WTC11 (cell line): ENCODE data around the gene RXRA. TPM values are rescaled to one million over a fixed set of nuclear protein-coding genes. Genes with fewer than 3 reads are reported as not detected.

Source experiments
- ATAC-seq: fragments of 200-7000 bp; cut with Tn5 transposase; 2 replicates; pipeline ENCODE4 v1.10.0; 2021; ENCODE audit warnings: mild to moderate bottlenecking, moderate library complexity
- CTCF ChIA-PET: fragments of 300-600 bp; sonication (Branson Sonifier 250); formaldehyde crosslinking; loops from one replicate; lab custom pipeline; 2021; ENCODE audit warnings: antibody characterized with exemption; lab: Charles Lee
- POLR2A ChIA-PET: fragments of 350-600 bp; sonication (Branson Sonifier 250); formaldehyde crosslinking; loops from one replicate; lab custom pipeline; 2021; ENCODE audit warnings: antibody characterized with exemption; lab: Charles Lee
- DNase-seq: peaks from one replicate; pipeline ENCODE4 v3.0.0; 2021; ENCODE audit warnings: low spot score
- H3K27ac Mint-ChIP-seq: 2 replicates; pipeline ENCODE4 v1.8.0; 2021; ENCODE audit warnings: mixed read lengths
- H3K27me3 Mint-ChIP-seq: 2 replicates; pipeline ENCODE4 v1.8.0; 2021; ENCODE audit warnings: low read depth, mild to moderate bottlenecking, moderate library complexity, mixed read lengths
- H3K36me3 Mint-ChIP-seq: 2 replicates; pipeline ENCODE4 v1.8.0; 2021; ENCODE audit warnings: mixed read lengths
- H3K4me1 Mint-ChIP-seq: 2 replicates; pipeline ENCODE4 v1.8.0; 2022; ENCODE audit warnings: mixed read lengths
- H3K4me3 Mint-ChIP-seq: 2 replicates; pipeline ENCODE4 v1.8.0; 2021; ENCODE audit warnings: mild to moderate bottlenecking, moderate library complexity, mixed read lengths
- H3K9me3 Mint-ChIP-seq: 2 replicates; pipeline ENCODE4 v1.8.0; 2021; ENCODE audit warnings: mixed read lengths
- ELF4 ChIP-seq: sonication (generic); formaldehyde crosslinking; IDR thresholded peaks from 2 replicates; pipeline ENCODE4 v1.8.1; 2022; ENCODE audit warnings: low read depth, mild to moderate bottlenecking, moderate library complexity, missing genetic modification reagents
- ETV6 ChIP-seq: sonication (generic); formaldehyde crosslinking; IDR thresholded peaks from 2 replicates; pipeline ENCODE4 v1.8.1; 2022; ENCODE audit warnings: mild to moderate bottlenecking, missing genetic modification reagents
- FOXJ3 ChIP-seq: sonication (generic); formaldehyde crosslinking; IDR thresholded peaks from 2 replicates; pipeline ENCODE4 v1.9.0; 2021; ENCODE audit warnings: missing genetic modification reagents, mild to moderate bottlenecking, borderline replicate concordance
- GTF2I ChIP-seq: fragments of 250-450 bp; sonication (Bioruptor Pico); conservative IDR thresholded peaks from 2 replicates; pipeline ENCODE4 v1.4.0; 2021; ENCODE audit warnings: mild to moderate bottlenecking
- MXD4 ChIP-seq: fragments of 250-450 bp; sonication (Bioruptor Pico); IDR thresholded peaks from 2 replicates; pipeline ENCODE4 v1.8.0; 2021; ENCODE audit warnings: mild to moderate bottlenecking, moderate library complexity, borderline replicate concordance
- NFE2L1 ChIP-seq: sonication (generic); formaldehyde crosslinking; IDR thresholded peaks from 2 replicates; pipeline ENCODE4 v1.8.1; 2023; ENCODE audit warnings: missing genetic modification reagents
- NR1H2 ChIP-seq: sonication (generic); formaldehyde crosslinking; IDR thresholded peaks from 2 replicates; pipeline ENCODE4 v1.9.0; 2021; ENCODE audit warnings: mild to moderate bottlenecking, moderate library complexity, missing genetic modification reagents
- OVOL2 ChIP-seq: fragments of 250-450 bp; sonication (Bioruptor Pico); IDR thresholded peaks from 2 replicates; pipeline ENCODE4 v1.9.0; 2021; ENCODE audit warnings: mild to moderate bottlenecking, borderline replicate concordance
- SMAD3 ChIP-seq: sonication (generic); formaldehyde crosslinking; IDR thresholded peaks from 2 replicates; pipeline ENCODE4 v1.8.0; 2022; ENCODE audit warnings: missing genetic modification reagents, mild to moderate bottlenecking, borderline replicate concordance
- ZNF263 ChIP-seq: sonication (generic); formaldehyde crosslinking; IDR thresholded peaks from 2 replicates; pipeline ENCODE4 v1.8.1; 2022; ENCODE audit warnings: low read depth, mild to moderate bottlenecking, moderate library complexity, missing genetic modification reagents
- total RNA-seq: library from RNA; stranded (reverse); gene quantifications from 3 replicates; pipeline ENCODE4 v1.2.3, GENCODE V29; 2021
- TF ChIP-seq, protein P1 (sequence below): sonication (generic); formaldehyde crosslinking; IDR thresholded peaks from 2 replicates; pipeline ENCODE4 v1.8.1; 2023; ENCODE audit warnings: mild to moderate bottlenecking, missing genetic modification reagents, borderline replicate concordance
- TF ChIP-seq, protein P2 (sequence below): fragments of 250-450 bp; sonication (Bioruptor Pico); IDR thresholded peaks from 2 replicates; pipeline ENCODE4 v1.9.0; 2021; ENCODE audit warnings: mild to moderate bottlenecking, borderline replicate concordance
- TF ChIP-seq, protein P3 (sequence below): fragments of 250-450 bp; sonication (Bioruptor Pico); IDR thresholded peaks from 2 replicates; pipeline ENCODE4 v2.1.2; 2022; ENCODE audit warnings: mild to moderate bottlenecking, moderate library complexity
- TF ChIP-seq, protein P4 (sequence below): sonication (generic); formaldehyde crosslinking; IDR thresholded peaks from 2 replicates; pipeline ENCODE4 v1.8.0; 2023; ENCODE audit warnings: missing genetic modification reagents, mild to moderate bottlenecking, borderline replicate concordance

Gene RXRA
- total RNA-seq, 1 experiment from 2014 or later = 27.5 TPM

GRCh38 chr9:134436911-134437310 lies 110.7 kb downstream of the RXRA start:
- no peak overlapping the region for H3K4me3 Mint-ChIP-seq

More at GRCh38 chr9:134436911-134437310, 110.7 kb downstream of the RXRA start:
- Mint-ChIP-seq H3K27me3 (no peaks in the 10 kb centered on the region), H3K9me3 (no peaks in the 10 kb centered on the region), H3K36me3 (no peaks in the 10 kb centered on the region), H3K4me1 (no peaks in the 10 kb centered on the region), H3K27ac (no peak overlapping the region)
- ATAC-seq (no peak), DNase-seq (no peak)
- ChIA-PET CTCF (interaction anchor here (1.4 kb wide), 1 partner anchor 266 kb away, joined by 4 read pairs; no protein-coding TSS in a partner anchor), POLR2A (interaction anchor here (0.5 kb wide), 1 partner anchor 149 kb away, joined by 4 read pairs; no protein-coding TSS in a partner anchor)
- TF ChIP-seq GTF2I (CRISPR knock-in tag) (no peak), OVOL2 (CRISPR knock-in tag) (no peak), ZNF263 (CRISPR knock-in tag) (no peak), NR1H2 (CRISPR knock-in tag) (no peak), ELF4 (CRISPR knock-in tag) (no peak), ETV6 (CRISPR knock-in tag) (no peak), SMAD3 (CRISPR knock-in tag) (no peak), NFE2L1 (CRISPR knock-in tag) (no peak), FOXJ3 (CRISPR knock-in tag) (no peak), MXD4 (CRISPR knock-in tag) (no peak)
- TF ChIP-seq, protein P1, sequence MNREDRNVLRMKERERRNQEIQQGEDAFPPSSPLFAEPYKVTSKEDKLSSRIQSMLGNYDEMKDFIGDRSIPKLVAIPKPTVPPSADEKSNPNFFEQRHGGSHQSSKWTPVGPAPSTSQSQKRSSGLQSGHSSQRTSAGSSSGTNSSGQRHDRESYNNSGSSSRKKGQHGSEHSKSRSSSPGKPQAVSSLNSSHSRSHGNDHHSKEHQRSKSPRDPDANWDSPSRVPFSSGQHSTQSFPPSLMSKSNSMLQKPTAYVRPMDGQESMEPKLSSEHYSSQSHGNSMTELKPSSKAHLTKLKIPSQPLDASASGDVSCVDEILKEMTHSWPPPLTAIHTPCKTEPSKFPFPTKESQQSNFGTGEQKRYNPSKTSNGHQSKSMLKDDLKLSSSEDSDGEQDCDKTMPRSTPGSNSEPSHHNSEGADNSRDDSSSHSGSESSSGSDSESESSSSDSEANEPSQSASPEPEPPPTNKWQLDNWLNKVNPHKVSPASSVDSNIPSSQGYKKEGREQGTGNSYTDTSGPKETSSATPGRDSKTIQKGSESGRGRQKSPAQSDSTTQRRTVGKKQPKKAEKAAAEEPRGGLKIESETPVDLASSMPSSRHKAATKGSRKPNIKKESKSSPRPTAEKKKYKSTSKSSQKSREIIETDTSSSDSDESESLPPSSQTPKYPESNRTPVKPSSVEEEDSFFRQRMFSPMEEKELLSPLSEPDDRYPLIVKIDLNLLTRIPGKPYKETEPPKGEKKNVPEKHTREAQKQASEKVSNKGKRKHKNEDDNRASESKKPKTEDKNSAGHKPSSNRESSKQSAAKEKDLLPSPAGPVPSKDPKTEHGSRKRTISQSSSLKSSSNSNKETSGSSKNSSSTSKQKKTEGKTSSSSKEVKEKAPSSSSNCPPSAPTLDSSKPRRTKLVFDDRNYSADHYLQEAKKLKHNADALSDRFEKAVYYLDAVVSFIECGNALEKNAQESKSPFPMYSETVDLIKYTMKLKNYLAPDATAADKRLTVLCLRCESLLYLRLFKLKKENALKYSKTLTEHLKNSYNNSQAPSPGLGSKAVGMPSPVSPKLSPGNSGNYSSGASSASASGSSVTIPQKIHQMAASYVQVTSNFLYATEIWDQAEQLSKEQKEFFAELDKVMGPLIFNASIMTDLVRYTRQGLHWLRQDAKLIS (CRISPR knock-in tag) = no peak
- TF ChIP-seq, protein P2, sequence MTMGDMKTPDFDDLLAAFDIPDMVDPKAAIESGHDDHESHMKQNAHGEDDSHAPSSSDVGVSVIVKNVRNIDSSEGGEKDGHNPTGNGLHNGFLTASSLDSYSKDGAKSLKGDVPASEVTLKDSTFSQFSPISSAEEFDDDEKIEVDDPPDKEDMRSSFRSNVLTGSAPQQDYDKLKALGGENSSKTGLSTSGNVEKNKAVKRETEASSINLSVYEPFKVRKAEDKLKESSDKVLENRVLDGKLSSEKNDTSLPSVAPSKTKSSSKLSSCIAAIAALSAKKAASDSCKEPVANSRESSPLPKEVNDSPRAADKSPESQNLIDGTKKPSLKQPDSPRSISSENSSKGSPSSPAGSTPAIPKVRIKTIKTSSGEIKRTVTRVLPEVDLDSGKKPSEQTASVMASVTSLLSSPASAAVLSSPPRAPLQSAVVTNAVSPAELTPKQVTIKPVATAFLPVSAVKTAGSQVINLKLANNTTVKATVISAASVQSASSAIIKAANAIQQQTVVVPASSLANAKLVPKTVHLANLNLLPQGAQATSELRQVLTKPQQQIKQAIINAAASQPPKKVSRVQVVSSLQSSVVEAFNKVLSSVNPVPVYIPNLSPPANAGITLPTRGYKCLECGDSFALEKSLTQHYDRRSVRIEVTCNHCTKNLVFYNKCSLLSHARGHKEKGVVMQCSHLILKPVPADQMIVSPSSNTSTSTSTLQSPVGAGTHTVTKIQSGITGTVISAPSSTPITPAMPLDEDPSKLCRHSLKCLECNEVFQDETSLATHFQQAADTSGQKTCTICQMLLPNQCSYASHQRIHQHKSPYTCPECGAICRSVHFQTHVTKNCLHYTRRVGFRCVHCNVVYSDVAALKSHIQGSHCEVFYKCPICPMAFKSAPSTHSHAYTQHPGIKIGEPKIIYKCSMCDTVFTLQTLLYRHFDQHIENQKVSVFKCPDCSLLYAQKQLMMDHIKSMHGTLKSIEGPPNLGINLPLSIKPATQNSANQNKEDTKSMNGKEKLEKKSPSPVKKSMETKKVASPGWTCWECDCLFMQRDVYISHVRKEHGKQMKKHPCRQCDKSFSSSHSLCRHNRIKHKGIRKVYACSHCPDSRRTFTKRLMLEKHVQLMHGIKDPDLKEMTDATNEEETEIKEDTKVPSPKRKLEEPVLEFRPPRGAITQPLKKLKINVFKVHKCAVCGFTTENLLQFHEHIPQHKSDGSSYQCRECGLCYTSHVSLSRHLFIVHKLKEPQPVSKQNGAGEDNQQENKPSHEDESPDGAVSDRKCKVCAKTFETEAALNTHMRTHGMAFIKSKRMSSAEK (CRISPR knock-in tag) = no peak
- TF ChIP-seq, protein P3, sequence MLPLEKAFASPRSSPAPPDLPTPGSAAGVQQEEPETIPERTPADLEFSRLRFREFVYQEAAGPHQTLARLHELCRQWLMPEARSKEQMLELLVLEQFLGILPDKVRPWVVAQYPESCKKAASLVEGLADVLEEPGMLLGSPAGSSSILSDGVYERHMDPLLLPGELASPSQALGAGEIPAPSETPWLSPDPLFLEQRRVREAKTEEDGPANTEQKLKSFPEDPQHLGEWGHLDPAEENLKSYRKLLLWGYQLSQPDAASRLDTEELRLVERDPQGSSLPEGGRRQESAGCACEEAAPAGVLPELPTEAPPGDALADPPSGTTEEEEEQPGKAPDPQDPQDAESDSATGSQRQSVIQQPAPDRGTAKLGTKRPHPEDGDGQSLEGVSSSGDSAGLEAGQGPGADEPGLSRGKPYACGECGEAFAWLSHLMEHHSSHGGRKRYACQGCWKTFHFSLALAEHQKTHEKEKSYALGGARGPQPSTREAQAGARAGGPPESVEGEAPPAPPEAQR (CRISPR knock-in tag) = no peak
- TF ChIP-seq, protein P4, sequence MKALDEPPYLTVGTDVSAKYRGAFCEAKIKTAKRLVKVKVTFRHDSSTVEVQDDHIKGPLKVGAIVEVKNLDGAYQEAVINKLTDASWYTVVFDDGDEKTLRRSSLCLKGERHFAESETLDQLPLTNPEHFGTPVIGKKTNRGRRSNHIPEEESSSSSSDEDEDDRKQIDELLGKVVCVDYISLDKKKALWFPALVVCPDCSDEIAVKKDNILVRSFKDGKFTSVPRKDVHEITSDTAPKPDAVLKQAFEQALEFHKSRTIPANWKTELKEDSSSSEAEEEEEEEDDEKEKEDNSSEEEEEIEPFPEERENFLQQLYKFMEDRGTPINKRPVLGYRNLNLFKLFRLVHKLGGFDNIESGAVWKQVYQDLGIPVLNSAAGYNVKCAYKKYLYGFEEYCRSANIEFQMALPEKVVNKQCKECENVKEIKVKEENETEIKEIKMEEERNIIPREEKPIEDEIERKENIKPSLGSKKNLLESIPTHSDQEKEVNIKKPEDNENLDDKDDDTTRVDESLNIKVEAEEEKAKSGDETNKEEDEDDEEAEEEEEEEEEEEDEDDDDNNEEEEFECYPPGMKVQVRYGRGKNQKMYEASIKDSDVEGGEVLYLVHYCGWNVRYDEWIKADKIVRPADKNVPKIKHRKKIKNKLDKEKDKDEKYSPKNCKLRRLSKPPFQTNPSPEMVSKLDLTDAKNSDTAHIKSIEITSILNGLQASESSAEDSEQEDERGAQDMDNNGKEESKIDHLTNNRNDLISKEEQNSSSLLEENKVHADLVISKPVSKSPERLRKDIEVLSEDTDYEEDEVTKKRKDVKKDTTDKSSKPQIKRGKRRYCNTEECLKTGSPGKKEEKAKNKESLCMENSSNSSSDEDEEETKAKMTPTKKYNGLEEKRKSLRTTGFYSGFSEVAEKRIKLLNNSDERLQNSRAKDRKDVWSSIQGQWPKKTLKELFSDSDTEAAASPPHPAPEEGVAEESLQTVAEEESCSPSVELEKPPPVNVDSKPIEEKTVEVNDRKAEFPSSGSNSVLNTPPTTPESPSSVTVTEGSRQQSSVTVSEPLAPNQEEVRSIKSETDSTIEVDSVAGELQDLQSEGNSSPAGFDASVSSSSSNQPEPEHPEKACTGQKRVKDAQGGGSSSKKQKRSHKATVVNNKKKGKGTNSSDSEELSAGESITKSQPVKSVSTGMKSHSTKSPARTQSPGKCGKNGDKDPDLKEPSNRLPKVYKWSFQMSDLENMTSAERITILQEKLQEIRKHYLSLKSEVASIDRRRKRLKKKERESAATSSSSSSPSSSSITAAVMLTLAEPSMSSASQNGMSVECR (CRISPR knock-in tag) = no peak
